ENCODE data around the gene SYNM.
A peak's percentile ranks its signal among the peaks of the same experiment; 100 is the strongest.

The SYNM gene

GRCh38 chr15:99086327-99086667, 18.6 kb upstream of the SYNM start:
- DNase-seq (ENCODE audit: low spot score), result no peak

GRCh38 chr15:99087405-99087943, 17.4 kb upstream of the SYNM start:
- no peak for DNase-seq (ENCODE audit: low spot score)

- DNase-seq (ENCODE audit: low spot score), result no peak
Observed at GRCh38 chr15:99090011-99090699, 14.7 kb upstream of the SYNM start.

- DNase-seq (ENCODE audit: low spot score), result no peak
Observed at GRCh38 chr15:99090938-99091337, 13.9 kb upstream of the SYNM start.

- DNase-seq (ENCODE audit: low spot score), result no peak
Observed at GRCh38 chr15:99092554-99093172, 12.2 kb upstream of the SYNM start.

- DNase-seq (ENCODE audit: low spot score), result no peak
Observed at GRCh38 chr15:99095626-99096025, 9.3 kb upstream of the SYNM start.

GRCh38 chr15:99096173-99096893, 8.5 kb upstream of the SYNM start:
- DNase-seq (ENCODE audit: low spot score), result no peak

GRCh38 chr15:99096894-99097426, 7.9 kb upstream of the SYNM start:
- DNase-seq (ENCODE audit: low spot score), result no peak

- no peak for DNase-seq (ENCODE audit: low spot score)
Observed at GRCh38 chr15:99097441-99098410, 7.2 kb upstream of the SYNM start.

GRCh38 chr15:99098426-99098825, 6.5 kb upstream of the SYNM start:
- DNase-seq (ENCODE audit: low spot score), result no peak

GRCh38 chr15:99098991-99099390, 5.9 kb upstream of the SYNM start:
- DNase-seq (ENCODE audit: low spot score), result no peak

- no peak for DNase-seq (ENCODE audit: low spot score)
Observed at GRCh38 chr15:99099661-99100060, 5.2 kb upstream of the SYNM start.

GRCh38 chr15:99100245-99101173, 4.4 kb upstream of the SYNM start:
- DNase-seq (ENCODE audit: low spot score), result peak; percentile 77

GRCh38 chr15:99101501-99101900, 3.4 kb upstream of the SYNM start:
- DNase-seq (ENCODE audit: low spot score), result no peak

GRCh38 chr15:99102332-99103235, 2.3 kb upstream of the SYNM start:
- DNase-seq (ENCODE audit: low spot score), result no peak

GRCh38 chr15:99103279-99103678, 1.6 kb upstream of the SYNM start:
- DNase-seq (ENCODE audit: low spot score), result no peak

- DNase-seq (ENCODE audit: low spot score), result no peak
Observed at GRCh38 chr15:99105514-99106341, 848 bp downstream of the SYNM start.

GRCh38 chr15:99106417-99107220, 1.7 kb downstream of the SYNM start:
- DNase-seq (ENCODE audit: low spot score), result no peak
